ENCODE measurements around the gene RPS6KA1. TPM values are rescaled to one million over a fixed set of nuclear protein-coding genes. Genes with fewer than 3 reads are reported as not detected.
"Not testable (repeated sequence)": the region's sequence is repeated elsewhere in the genome, so short reads cannot be mapped to it uniquely, and the experiment has no call there.

RPS6KA1 gene
- total RNA-seq, 1 donor from 2014 or later, result 13.3 TPM

DNA sequence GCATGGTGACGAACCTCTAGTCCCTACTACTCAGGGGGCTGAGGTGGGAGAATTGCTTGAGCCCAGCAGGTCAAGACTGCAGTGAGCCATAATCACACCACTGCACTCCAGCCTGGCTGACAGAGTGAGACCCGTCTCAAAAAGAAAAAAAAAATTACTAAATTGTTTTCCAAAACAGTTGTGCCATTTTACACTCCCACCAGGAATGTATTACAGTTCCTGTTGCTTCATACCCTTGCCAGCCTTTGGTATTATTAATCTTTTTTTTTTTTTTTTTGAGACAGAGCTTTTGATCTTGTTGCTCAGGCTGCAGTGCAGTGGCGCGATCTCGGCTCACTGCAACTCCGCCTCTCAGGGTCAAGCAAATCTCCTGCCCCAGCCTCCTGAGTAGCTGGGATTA lies 55.9 kb downstream of the RPS6KA1 start:
- DNase-seq (ENCODE audit: extremely low read depth, low read depth, low spot score), result no peak

DNA sequence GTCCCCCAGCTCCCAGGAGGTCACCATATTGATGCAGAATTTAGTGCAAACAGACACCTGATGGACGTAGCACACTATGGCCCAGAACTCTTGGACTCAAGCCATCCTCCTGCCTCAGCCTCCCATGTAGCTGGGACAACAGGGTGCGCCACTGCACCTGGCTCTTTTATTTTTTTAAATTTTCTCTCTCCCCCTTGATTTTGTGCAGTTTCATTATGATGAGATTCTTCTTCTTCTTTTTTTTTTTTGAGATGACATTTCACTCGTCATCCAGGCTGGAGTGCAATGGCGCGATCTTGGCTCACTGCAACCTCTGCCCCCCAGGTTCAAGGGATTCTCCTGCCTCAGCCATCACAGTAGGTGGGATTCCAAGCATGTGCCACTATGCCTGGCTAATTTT lies 63.8 kb downstream of the RPS6KA1 start:
- DNase-seq (ENCODE audit: extremely low read depth, low read depth, low spot score), result no peak

DNA sequence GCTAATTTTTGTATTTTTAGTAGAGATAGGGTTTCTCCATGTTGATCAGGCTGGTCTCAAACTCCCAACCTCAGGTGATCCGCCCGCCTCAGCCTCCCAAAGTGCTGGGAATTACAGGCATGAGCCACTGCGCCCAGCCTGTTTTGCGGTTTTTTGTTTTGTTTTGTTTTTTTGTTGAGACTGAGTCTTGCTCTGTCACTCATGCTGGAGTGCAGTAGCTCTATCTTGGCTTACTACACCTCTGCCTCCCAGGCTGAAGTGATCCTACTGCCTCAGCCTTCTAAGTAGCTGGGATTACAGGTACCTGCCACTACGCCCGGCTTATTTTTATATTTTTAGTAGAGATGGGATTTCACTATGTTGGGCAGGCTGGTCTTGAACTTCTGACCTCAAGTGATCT lies 65.0 kb downstream of the RPS6KA1 start:
- DNase-seq (ENCODE audit: extremely low read depth, low read depth, low spot score), result not testable (repeated sequence)

DNA sequence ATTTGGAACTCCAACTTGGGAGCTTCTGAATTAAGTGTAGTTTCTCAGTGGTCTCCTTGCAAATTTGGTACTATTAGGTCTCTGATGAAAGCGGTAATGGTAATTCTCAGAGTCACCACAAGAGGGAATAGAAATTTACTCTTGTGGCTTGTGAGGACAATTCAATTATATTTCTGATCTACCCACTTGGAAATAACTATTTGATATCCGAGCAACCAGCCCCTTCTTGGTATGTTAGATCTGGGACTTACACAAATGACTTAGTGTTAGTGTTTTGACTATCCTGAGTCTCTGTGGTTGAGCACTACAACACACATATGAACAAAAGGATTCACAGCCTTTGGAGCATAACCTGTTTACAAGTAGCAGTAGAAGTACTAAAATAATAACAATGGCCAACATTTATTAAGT lies 68.1 kb downstream of the RPS6KA1 start:
- peak; percentile 27 for DNase-seq (ENCODE audit: extremely low read depth, low read depth, low spot score)

DNA sequence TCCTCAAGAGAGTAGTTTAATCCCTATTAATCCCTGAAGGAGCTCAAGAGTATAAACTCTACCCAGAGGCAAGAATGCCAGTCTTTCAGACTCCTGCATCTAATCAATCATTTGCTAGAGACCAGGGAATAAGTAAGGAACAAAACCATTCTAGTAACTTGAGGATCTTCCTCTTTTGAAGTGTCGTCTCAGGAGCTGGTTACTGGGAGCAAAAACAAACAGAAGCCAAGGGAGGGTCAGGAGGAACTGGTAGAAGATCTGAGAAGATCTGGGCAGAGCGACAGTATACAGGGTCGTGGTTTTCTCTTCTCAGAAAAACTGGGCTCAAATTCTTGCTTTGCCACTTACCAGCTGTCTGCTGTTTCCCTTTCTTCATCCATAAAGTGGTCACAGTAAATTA lies 69.3 kb downstream of the RPS6KA1 start:
- no peak for DNase-seq (ENCODE audit: extremely low read depth, low read depth, low spot score)

DNA sequence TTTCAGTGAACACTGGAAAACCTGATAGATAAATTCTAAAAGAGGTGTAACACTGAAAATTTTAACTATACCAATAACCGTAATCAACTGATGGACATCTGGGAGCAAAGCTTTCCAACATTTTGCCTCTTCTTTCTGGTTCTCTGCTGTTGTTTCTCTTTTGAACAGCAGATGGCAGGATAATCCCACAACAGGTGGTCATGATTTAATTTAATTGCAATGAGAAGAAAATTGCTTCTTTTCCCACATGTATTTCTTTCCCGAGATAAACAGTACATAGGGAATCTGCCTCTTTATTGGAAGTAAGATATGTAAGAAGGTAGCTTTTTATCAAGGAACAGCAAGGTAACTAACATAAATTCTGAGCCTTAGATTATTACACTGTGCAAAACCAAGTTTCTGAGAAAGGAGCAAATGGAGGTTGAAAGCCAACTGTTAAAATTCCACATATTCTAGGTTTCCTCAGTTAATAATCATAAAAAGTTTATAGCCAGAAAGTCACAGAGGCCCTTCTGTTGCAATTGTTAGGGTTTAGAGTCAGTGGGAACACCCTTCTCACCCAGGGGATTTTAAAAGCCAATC lies 72.9 kb downstream of the RPS6KA1 start:
- peak; percentile 37 for DNase-seq (ENCODE audit: extremely low read depth, low read depth, low spot score)

DNA sequence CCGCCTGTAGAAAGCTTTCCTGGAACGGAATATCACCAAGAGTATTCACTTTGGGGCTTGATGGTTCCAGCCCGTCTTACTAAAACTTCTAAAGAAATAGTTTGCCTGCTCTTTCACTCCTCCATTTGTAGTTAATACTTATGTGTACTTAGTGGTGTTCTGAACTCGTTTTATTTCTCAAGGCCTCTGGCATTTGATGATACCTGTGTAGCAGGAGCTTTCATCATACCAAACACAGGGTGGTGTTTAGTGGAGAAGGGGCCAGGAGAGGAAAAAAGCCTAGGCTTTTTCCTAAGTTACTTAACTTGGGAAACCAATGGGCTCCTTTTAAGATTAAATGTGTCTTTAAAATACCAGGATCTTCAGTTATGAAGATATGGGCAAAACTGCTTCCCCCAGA lies 74.3 kb downstream of the RPS6KA1 start:
- no peak for DNase-seq (ENCODE audit: extremely low read depth, low read depth, low spot score)

DNA sequence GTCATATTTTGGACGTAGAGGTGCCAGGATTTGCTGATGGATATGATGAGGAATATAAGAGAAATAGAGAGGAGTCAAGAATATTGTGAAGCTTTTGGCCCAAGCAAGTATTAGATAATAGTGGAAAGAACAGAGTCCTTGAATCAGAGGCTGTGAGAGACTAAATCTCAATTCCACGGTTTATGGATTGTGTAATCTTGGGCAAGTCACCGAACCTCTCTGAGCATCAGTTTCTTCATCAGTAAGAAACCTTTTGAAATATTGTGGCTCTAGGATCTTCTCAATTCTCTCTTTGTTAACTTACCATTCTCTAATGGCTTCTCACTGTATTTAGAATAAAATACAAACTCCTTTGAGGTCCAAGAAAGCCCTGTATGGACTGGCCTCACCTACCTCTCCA lies 77.6 kb downstream of the RPS6KA1 start:
- no peak for DNase-seq (ENCODE audit: extremely low read depth, low read depth, low spot score)

DNA sequence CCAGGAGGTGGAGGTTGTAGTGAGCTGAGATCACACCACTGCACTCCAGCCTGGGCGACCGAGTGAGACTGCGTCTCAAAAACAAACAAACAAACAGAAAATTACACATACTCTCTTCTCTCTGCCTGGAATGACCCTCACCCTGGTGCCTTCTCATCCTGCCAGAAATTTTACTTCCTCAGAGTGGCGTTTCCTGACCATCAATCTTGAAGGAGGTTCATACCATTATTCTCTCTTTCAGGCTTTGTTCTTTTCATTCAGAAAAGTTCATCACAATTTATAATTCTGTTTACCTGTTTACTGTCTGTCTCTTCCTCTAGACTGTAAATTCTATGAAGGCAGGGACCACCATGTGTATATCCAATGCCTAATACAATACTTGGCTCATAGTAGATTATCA lies 79.3 kb downstream of the RPS6KA1 start:
- DNase-seq (ENCODE audit: extremely low read depth, low read depth, low spot score), result no peak

DNA sequence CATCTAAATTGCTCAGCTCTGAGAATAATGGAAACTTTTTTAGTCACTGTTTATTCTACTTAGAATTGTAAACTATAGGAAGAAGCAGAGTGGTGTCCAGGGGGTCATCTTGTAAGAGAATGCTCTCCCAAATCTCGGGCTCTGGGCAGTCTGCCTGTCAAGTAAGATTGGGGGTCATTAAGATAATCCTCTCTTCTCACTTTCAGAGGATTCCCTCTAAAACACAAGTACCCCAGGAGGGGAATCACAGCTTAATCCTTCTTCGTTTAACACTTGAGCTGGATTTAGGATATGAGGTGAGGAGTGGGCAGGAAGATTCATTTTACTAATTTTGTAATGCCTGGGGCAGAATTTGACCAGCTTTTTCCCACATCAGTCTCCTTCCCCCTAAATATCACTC lies 81.2 kb downstream of the RPS6KA1 start:
- DNase-seq (ENCODE audit: extremely low read depth, low read depth, low spot score), result no peak

DNA sequence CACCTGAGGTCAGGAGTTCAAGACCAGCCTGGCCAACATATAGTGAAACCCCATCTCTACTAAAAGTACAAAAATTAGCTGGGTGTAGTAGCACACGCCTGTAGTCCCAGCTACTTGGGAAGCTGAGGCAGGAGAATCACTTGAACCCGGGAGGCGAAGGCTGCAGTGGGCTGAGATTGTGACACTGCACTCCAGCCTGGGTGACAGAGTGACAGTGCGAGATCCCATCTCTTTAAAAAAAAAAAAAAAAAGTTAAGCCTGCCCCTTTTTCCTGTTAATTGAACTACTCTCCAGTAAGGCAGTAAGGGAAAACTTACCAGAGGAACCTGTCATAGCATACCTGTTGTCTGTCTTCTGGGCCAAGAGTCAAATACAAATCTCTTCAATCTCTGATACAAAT lies 83.1 kb downstream of the RPS6KA1 start:
- DNase-seq (ENCODE audit: extremely low read depth, low read depth, low spot score), result not testable (repeated sequence)

DNA sequence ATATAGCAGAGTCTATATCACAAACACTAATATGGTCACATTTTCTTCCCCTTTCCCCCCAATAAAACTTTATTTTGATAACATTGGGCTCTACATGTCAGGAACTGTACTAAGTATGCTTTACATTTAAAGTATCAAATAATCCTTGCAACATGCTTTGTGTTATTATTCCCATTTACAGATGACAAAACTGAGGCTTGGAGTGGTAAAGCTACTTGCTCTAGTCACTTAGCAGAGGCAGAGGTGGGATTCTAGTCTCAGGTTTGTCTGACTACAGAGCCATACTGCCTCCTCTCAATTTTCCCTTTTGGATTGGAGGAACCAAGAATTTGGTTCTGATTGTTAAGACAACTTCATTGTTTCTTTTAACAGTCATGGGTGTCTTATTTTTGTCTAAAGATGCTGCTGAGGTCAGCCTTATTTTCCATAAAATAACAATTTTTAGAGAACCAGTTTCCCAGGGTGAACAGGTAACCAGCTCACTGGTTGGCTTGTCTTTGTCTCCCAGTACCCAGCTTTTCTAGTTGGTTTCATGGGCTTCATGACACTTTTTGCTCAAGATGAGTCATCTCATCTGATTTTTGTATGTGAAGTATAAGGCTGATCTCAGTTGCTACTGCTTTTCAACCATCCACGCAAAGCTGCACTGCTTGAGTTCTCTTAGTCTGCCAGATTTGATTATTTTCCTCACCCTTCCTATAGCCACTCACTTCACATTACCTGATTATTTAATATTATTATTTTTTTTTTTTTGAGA lies 85.3 kb downstream of the RPS6KA1 start:
- no peak for DNase-seq (ENCODE audit: extremely low read depth, low read depth, low spot score)

DNA sequence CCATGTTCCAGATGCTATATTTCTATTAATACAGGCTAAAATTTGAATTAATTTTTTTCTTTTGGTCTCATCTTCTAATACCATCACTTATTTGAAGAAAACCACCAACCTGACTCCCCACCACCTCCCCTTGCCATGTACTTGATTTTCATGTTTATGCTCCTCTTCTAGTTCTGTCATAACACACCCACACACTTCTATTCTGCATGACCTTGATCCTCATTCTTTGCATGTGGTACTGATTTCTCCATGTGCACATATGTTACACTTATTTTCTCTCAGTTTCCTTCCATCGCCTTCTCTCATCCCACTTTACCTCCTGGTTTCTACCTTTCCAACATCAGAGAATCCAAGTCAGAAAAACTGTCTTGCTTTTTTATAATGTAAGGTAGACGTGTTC lies 87.3 kb downstream of the RPS6KA1 start:
- DNase-seq (ENCODE audit: extremely low read depth, low read depth, low spot score), result no peak

DNA sequence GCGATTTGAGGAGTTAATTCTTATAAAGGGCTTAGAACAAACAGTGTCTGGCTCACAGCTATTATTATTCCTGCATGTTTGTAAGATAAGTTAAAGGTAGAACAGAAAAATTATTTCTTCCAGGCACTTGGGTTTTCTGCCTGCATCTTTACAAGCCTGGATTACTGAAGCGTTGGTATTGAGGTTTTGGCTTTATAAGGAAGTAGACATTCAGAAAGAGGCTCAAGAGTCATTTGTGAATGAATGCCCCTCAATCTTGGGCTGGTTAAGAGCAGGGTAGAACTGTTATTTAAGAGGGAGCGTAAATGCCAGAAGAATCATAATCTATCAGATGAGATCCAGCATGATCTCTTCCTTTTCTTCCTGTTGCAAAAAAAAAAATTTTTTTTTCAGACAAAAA lies 89.0 kb downstream of the RPS6KA1 start:
- no peak for DNase-seq (ENCODE audit: extremely low read depth, low read depth, low spot score)

Other genes with a start within 250 kb of the RPS6KA1 start
- gene SH3BGRL3, start 249.7 kb upstream of the RPS6KA1 start, total RNA-seq, result 258 and 260 TPM in 2 replicates
- gene UBXN11, start 223.1 kb upstream of the RPS6KA1 start, total RNA-seq, result 1.9 and 5.0 TPM in 2 replicates
- gene CD52, start 211.8 kb upstream of the RPS6KA1 start, total RNA-seq, result not detected in 2 replicates
- under 0.01 TPM in 1 of 2 replicates, not detected in the other for gene CRYBG2, start 175.6 kb upstream of the RPS6KA1 start, total RNA-seq
- gene ZNF683, start 157.0 kb upstream of the RPS6KA1 start, total RNA-seq, result not detected in 2 replicates
- gene LIN28A, start 118.9 kb upstream of the RPS6KA1 start, total RNA-seq, result 0.05 and 0.06 TPM in 2 replicates
- 49.1 and 52.9 TPM in 2 replicates for gene DHDDS, start 97.4 kb upstream of the RPS6KA1 start, total RNA-seq
- 218 and 234 TPM in 2 replicates for gene HMGN2, start 57.3 kb upstream of the RPS6KA1 start, total RNA-seq
- gene ARID1A, start 166.3 kb downstream of the RPS6KA1 start, total RNA-seq, result 41.8 and 67.8 TPM in 2 replicates